Superior temporal gyrus (tissue), 1 donor: Measurements from ENCODE around the gene UGT1A6.
"Not testable (repeated sequence)": the region's sequence is repeated elsewhere in the genome, so short reads cannot be mapped to it uniquely, and the experiment has no call there.

Experiments used
- DNase-seq: peaks from one replicate; pipeline ENCODE4 v3.0.0-alpha.2; 2016; ENCODE audit errors: extremely low spot score

UGT1A6 gene

GRCh38 chr2:233686928-233687327 lies 5.8 kb upstream of the UGT1A6 start:
- DNase-seq, result no peak

- DNase-seq, result no peak
Observed at GRCh38 chr2:233688341-233688740, 4.3 kb upstream of the UGT1A6 start.

GRCh38 chr2:233689031-233689430 lies 3.7 kb upstream of the UGT1A6 start:
- DNase-seq, result no peak

GRCh38 chr2:233689501-233689900 lies 3.2 kb upstream of the UGT1A6 start:
- DNase-seq, result no peak

- no peak for DNase-seq
Observed at GRCh38 chr2:233690444-233690843, 2.2 kb upstream of the UGT1A6 start.

GRCh38 chr2:233691443-233692433 lies 952 bp upstream of the UGT1A6 start:
- no peak for DNase-seq

GRCh38 chr2:233693963-233694362 lies 1.3 kb downstream of the UGT1A6 start:
- DNase-seq, result no peak

GRCh38 chr2:233698740-233699139 lies 6.0 kb downstream of the UGT1A6 start:
- DNase-seq, result no peak

- DNase-seq, result no peak
Observed at GRCh38 chr2:233699424-233700027, 6.8 kb downstream of the UGT1A6 start.

- DNase-seq, result peak; percentile 17
Observed at GRCh38 chr2:233700028-233700635, 7.4 kb downstream of the UGT1A6 start.

- not testable (repeated sequence) for DNase-seq
Observed at GRCh38 chr2:233700842-233701241, 8.2 kb downstream of the UGT1A6 start.

GRCh38 chr2:233702238-233702637 lies 9.5 kb downstream of the UGT1A6 start:
- no peak for DNase-seq

GRCh38 chr2:233705911-233706506 lies 13.3 kb downstream of the UGT1A6 start:
- no peak for DNase-seq

GRCh38 chr2:233706720-233707119 lies 14.0 kb downstream of the UGT1A6 start:
- DNase-seq, result no peak

- no peak for DNase-seq
Observed at GRCh38 chr2:233707940-233708644, 15.4 kb downstream of the UGT1A6 start.

GRCh38 chr2:233708942-233709341 lies 16.3 kb downstream of the UGT1A6 start:
- no peak for DNase-seq

GRCh38 chr2:233711312-233712008 lies 18.8 kb downstream of the UGT1A6 start:
- peak; percentile 74 for DNase-seq

- no peak for DNase-seq
Observed at GRCh38 chr2:233712611-233713261, 20.0 kb downstream of the UGT1A6 start, which contains the start of gene UGT1A5. Gene UGT1A5 (plus strand): TSS chr2:233712907. CDS start chr2:233712992, 85 bp downstream.

- no peak for DNase-seq
Observed at GRCh38 chr2:233713262-233713615, 20.5 kb downstream of the UGT1A6 start.

- no peak for DNase-seq
Observed at GRCh38 chr2:233714121-233714520, 21.4 kb downstream of the UGT1A6 start.
